AG09309 (cell line): Measurements from ENCODE around the gene SUPT3H.
"Not testable (repeated sequence)": the region's sequence is repeated elsewhere in the genome, so short reads cannot be mapped to it uniquely, and the experiment has no call there.

ENCODE experiments used
- DNase-seq: peaks from one replicate; pipeline ENCODE4 v3.0.0-alpha.2; 2010; ENCODE audit warnings: low read depth
- H3K4me3 ChIP-seq: 2 replicates; pipeline ENCODE4 v1.5.1; 2011; ENCODE audit warnings: mild to moderate bottlenecking, low read depth, low read length, moderate library complexity; ENCODE audit not compliant: control insufficient read depth
- CTCF ChIP-seq: IDR thresholded peaks from 2 replicates; pipeline ENCODE4 v1.5.1; 2011; ENCODE audit warnings: mild to moderate bottlenecking, low read depth, low read length, inconsistent platforms; ENCODE audit not compliant: insufficient read depth, control insufficient read depth; ENCODE audit errors: missing control alignments

SUPT3H gene

DNA sequence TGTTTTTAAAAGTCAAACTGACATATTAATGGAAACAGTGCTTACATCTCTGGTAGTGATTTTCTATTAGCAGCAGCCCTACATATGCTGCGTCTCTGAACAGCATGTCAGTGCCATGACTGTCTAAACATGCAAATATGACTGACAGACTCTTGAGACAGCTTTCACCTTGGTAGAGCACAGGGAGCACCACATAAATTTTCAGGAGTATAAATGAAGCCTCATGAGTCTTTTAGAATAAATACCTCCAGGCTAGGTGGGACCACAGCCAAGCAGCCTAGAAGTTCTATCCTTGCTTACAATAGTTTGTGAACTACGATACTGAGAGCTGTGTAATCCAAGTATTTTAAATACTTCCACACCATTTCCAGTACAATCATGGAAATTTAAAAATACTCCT lies 460.3 kb downstream of the SUPT3H start:
- no peak overlapping the region for H3K4me3 ChIP-seq
- no peak for TF ChIP-seq CTCF
- no peak for DNase-seq

DNA sequence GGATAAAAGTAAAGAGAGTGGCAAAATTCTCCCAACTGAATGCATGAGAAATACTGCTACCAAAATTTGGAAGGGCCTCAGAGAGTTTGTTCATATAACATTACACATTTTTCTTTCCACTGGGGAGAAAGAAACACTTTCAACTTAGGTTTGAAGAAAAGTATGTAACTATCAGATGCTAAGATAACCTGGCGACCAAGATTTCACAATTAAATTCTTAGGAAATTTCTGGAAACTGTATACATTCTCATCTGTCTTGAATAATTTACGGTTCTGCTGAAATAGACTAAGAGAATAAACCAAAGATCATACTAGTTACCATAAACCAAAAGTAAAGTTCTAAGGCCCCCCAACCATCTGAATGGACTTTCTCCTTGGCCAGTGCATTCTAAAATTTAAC lies 462.6 kb downstream of the SUPT3H start:
- DNase-seq: no peak
- no peak overlapping the region for H3K4me3 ChIP-seq
- no peak for TF ChIP-seq CTCF

DNA sequence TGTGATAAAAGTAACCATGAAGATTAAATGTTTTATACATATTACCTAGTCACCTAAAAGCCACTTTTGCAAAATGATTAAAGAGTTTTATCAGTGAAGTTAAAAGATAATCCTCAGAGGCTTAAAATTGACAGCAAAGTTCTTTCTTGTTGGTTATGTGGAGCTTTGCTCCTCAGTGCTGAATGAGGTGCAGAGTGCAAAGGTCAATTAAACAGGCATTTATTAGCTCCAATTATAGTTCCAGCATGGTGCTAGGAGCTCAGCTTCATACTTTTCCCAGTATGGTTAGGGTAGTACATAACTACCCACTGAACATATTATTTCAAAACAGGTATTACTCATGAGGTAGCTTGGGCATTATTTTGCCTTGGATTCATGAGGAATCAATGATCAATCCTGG lies 463.6 kb downstream of the SUPT3H start:
- DNase-seq: no peak
- no peak overlapping the region for H3K4me3 ChIP-seq
- no peak for TF ChIP-seq CTCF

- no peak for DNase-seq
- no peak for TF ChIP-seq CTCF
- H3K4me3 ChIP-seq: no peak overlapping the region
Observed at GRCh38 chr6:44906761-44907160, 471.0 kb downstream of the SUPT3H start.

GRCh38 chr6:44900358-44900757 lies 477.4 kb downstream of the SUPT3H start:
- not testable (repeated sequence) for H3K4me3 ChIP-seq, DNase-seq

DNA sequence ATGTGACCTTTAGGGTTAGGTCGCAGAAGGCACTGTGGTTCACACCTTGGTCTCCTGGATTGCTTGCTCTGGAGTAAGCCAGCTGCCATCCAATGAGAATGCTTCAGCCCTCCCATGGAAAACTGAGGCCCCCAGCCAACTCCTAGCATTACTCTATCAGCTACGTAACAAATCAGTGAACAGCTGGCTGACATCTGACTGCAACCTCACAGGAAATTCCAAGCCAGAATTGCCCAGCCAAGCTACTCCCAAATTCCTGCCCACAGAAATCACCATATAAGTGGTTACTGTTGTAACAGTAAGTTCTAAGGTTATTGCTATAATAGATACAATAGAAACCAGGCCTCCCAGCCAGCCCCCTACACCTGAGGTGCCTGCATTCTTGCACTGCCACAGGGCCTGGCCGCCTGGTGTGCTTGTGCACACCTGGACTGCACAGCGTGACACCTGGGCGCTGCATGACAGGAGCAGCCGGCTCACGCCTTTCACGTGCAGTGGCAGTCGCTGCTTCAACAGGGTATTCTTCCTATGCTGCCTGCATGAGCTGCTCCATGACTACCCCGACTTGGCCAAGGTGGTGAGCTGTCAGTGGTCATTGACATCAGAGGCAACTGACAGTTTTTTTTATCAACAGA lies 479.3 kb downstream of the SUPT3H start:
- H3K4me3 ChIP-seq: no peak overlapping the region
- no peak for TF ChIP-seq CTCF
- peak; percentile 42 for DNase-seq

- H3K4me3 ChIP-seq: no peak overlapping the region
- DNase-seq: no peak
- TF ChIP-seq CTCF: no peak
Observed at GRCh38 chr6:44897316-44897715, 480.4 kb downstream of the SUPT3H start.
